Activated CD8-positive, alpha-beta T cell treated with anti-CD3 and anti-CD28 coated beads for 36 hours (primary cell): Measurements from ENCODE around the gene ALOX15B. TPM values are rescaled to one million over a fixed set of nuclear protein-coding genes. Genes with fewer than 3 reads are reported as not detected.

Source experiments
- ATAC-seq: fragments of 200-7000 bp; cut with Tn5 transposase; one replicate; pipeline ENCODE4 v1.10.0; 2021; ENCODE audit warnings: mild to moderate bottlenecking, moderate library complexity
- CTCF ChIA-PET: fragments of 350-600 bp; sonication (Branson Sonifier 250); formaldehyde crosslinking; loops from one replicate; lab custom pipeline; 2021; ENCODE audit warnings: antibody characterized with exemption; lab: Charles Lee
- POLR2A ChIA-PET: fragments of 350-600 bp; sonication (Branson Sonifier 250); formaldehyde crosslinking; loops from one replicate; lab custom pipeline; 2021; ENCODE audit warnings: antibody characterized with exemption; lab: Charles Lee
- DNase-seq: peaks from one replicate; pipeline ENCODE4 v3.0.0-alpha.2; 2020
- H3K27ac Mint-ChIP-seq: one replicate; pipeline ENCODE4 v1.8.0; 2021; ENCODE audit warnings: mild to moderate bottlenecking, mixed read lengths
- H3K27me3 Mint-ChIP-seq: one replicate; pipeline ENCODE4 v1.8.0; 2021; ENCODE audit warnings: mixed read lengths
- H3K36me3 Mint-ChIP-seq: one replicate; pipeline ENCODE4 v1.8.0; 2021; ENCODE audit warnings: low read depth, mixed read lengths
- H3K4me1 Mint-ChIP-seq: one replicate; pipeline ENCODE4 v1.8.0; 2021; ENCODE audit warnings: low read depth, mixed read lengths
- H3K4me3 Mint-ChIP-seq: one replicate; pipeline ENCODE4 v1.8.0; 2021; ENCODE audit warnings: mild to moderate bottlenecking, moderate library complexity, mixed read lengths
- H3K9me3 Mint-ChIP-seq: one replicate; pipeline ENCODE4 v1.8.0; 2021; ENCODE audit warnings: mixed read lengths
- CTCF ChIP-seq: fragments of 200-600 bp; IDR thresholded peaks from one replicate; pipeline ENCODE4 v1.8.0; 2022; ENCODE audit warnings: antibody characterized with exemption, mild to moderate bottlenecking
- intact Hi-C: fragments of 100-400 bp; cut with micrococcal nuclease; formaldehyde crosslinking; loops from one replicate; pipeline ENCODE4 v1.10.0; 2022
- total RNA-seq, 2 experiments: library from RNA; stranded (reverse); gene quantifications; one replicate each; pipeline ENCODE4 v1.2.3, GENCODE V29; 2021

Gene ALOX15B
- total RNA-seq, 2 experiments from 2014 or later, result 0.16 TPM; not detected in 1

- intact Hi-C loops, result no loop called here
- peaks cover 19% of the 10 kb centered on the region for H3K4me1 Mint-ChIP-seq
- no peaks in the 10 kb centered on the region for H3K9me3 Mint-ChIP-seq
- peak; percentile 25 for ATAC-seq
- peaks cover 39% of the 10 kb centered on the region for H3K27me3 Mint-ChIP-seq
- TF ChIP-seq CTCF, result no peak
- ChIA-PET POLR2A (interaction anchor here (0.7 to 4.1 kb wide), 2 partner anchors 12 to 47 kb away, joined by 3 to 16 read pairs; no protein-coding TSS in a partner anchor), CTCF (interaction anchor here (0.6 to 12.2 kb wide), 32 partner anchors 11 to 304 kb away, joined by 3 to 360 read pairs (median 5); partner anchors contain the start of genes ALOX12B, ALOXE3, CNTROB and CTC1)
- H3K27ac Mint-ChIP-seq, result peak overlapping the region; percentile 8
- peak; percentile 47 for DNase-seq
- peak overlapping the region; percentile 69 for H3K4me3 Mint-ChIP-seq
- H3K36me3 Mint-ChIP-seq, result no peaks in the 10 kb centered on the region
These were observed 34.0 kb downstream of the ALOX15B start for GRCh38 chr17:8072729-8073461.

- peaks cover 19% of the 10 kb centered on the region for H3K4me1 Mint-ChIP-seq
- DNase-seq (peak; percentile 88), ATAC-seq (peak; percentile 92)
- peak; percentile 86 for TF ChIP-seq CTCF
- intact Hi-C loops, result no loop called here
- CTCF ChIA-PET, result interaction anchor here (0.6 to 12.2 kb wide), 50 partner anchors 10 to 303 kb away, joined by 3 to 360 read pairs (median 4); partner anchors contain the start of genes ALOX12B, ALOXE3, CNTROB and CTC1
- peak overlapping the region; percentile 69 for H3K4me3 Mint-ChIP-seq
- H3K27ac Mint-ChIP-seq, result peak overlapping the region; percentile 46
- peaks cover 39% of the 10 kb centered on the region for H3K27me3 Mint-ChIP-seq
- H3K9me3 Mint-ChIP-seq, result no peaks in the 10 kb centered on the region
- no peaks in the 10 kb centered on the region for H3K36me3 Mint-ChIP-seq
- POLR2A ChIA-PET, result interaction anchor here (0.7 to 4.1 kb wide), 5 partner anchors 13 to 175 kb away, joined by 3 to 16 read pairs (median 3); partner anchors contain the start of genes CTC1 and PFAS
These were observed 35.0 kb downstream of the ALOX15B start for GRCh38 chr17:8073627-8074484.

GRCh38 chr17:8074554-8074953 is 35.7 kb downstream of the ALOX15B start:
- Mint-ChIP-seq H3K27ac (no peak overlapping the region), H3K4me3 (peak overlapping the region; percentile 69), H3K9me3 (no peaks in the 10 kb centered on the region), H3K27me3 (peaks cover 39% of the 10 kb centered on the region), H3K4me1 (peaks cover 21% of the 10 kb centered on the region), H3K36me3 (no peaks in the 10 kb centered on the region)
- ATAC-seq (no peak), DNase-seq (no peak)
- no peak for TF ChIP-seq CTCF
- CTCF ChIA-PET, result interaction anchor here (0.8 to 12.2 kb wide), 33 partner anchors 9 to 303 kb away, joined by 3 to 360 read pairs (median 5); partner anchors contain the start of genes ALOX12B, ALOXE3, CNTROB and CTC1
- intact Hi-C loops, result no loop called here
- POLR2A ChIA-PET, result interaction anchor here (0.8 to 4.1 kb wide), 5 partner anchors 17 to 174 kb away, joined by 3 to 16 read pairs (median 3); partner anchors contain the start of genes CTC1 and PFAS

GRCh38 chr17:8075081-8075480 is 36.2 kb downstream of the ALOX15B start:
- ChIA-PET CTCF (interaction anchor here (1.4 to 12.2 kb wide), 12 partner anchors 11 to 252 kb away, joined by 3 to 360 read pairs (median 12); partner anchors contain the start of genes ALOX12B, ALOXE3, CNTROB and CTC1), POLR2A (interaction anchor here (0.9 to 2.4 kb wide), 3 partner anchors 34 to 174 kb away, joined by 3 to 7 read pairs (median 3); partner anchors contain the start of genes CTC1 and PFAS)
- H3K27me3 Mint-ChIP-seq, result peaks cover 39% of the 10 kb centered on the region
- no peak for ATAC-seq
- no peak overlapping the region for H3K4me3 Mint-ChIP-seq
- intact Hi-C loops, result loop anchor here (5.0 kb wide), 1 partner anchor 42 kb away; the partner anchor contains the start of gene ALOXE3
- H3K36me3 Mint-ChIP-seq, result peaks cover 2% of the 10 kb centered on the region
- no peak for TF ChIP-seq CTCF
- peaks cover 21% of the 10 kb centered on the region for H3K4me1 Mint-ChIP-seq
- no peak overlapping the region for H3K27ac Mint-ChIP-seq
- no peaks in the 10 kb centered on the region for H3K9me3 Mint-ChIP-seq
- DNase-seq, result no peak
